SW 1271 (cell line): Measurements from ENCODE around the gene RAPGEF4.
A peak's percentile ranks its signal among the peaks of the same experiment; 100 is the strongest.

Source experiments
- DNase-seq, 2 experiments: peaks; one replicate each; lab custom pipeline; 2025; lab: John Stamatoyannopoulos, UW

RAPGEF4 gene

DNA sequence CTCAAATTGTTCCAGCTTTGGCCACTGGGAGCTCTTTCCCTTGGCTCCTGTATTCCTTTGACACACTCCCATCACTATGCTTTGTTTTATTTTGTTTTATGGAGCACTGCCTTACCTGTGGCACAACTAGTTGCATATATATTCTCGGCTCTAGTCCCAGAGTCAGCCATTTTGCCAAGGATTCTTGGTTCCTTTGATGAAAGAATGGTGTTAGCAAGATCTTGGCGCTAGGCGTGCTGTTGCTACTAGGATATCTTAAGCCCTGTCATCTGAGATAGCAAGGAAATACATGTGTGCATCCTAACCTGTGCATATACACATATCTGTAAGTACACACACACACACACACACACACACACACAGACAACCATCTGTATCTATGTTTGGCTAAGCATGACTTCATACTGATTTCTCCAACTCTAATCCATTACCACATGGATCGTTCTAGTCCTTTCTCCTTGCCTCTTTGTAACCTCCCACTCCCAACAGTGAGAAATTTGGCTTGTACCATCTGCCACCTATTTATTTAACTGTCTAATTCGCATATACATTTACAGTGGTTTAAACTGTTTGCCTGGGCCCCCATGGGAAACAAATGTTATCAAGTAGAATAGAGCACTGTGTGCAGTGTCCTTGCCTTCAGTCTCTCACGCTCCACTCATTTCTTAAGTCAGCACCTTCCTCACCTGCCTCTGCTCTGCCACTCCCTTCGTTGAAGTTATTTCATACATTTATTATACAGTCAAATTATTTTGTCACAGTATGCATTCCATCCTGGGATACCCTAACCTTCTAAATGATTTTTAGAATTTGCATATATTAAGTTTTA is 202.5 kb downstream of the RAPGEF4 start:
- no peak for DNase-seq

DNA sequence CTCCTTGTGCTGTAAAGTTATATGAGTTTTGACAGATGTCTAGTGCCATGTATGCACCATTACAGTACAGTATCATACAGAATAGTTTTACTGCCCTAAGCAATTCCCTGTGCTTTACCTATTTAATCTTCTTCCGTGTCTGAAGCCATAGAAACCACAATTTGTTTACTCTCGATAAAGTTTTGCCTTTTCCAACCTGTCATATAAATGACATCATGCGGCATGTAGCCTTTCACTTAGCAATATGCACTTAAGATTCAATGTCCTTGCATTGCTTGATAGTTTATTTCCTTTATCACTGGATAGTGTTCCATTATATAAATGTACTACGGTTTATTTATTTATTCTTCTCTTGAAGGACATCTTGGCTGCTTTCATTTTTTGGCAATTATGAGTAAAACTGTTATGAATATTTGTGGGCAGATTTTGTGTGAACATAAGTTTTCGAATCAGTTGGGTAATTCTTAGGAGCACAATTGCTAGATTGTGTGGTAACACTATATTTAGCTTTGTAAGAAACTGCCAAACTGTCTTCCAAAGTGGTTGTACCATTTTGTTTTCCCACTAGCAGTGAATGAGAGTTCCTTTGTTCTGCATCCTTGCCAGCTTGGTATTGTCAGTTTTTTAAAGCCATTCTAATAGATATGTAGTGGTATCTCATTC is 203.2 kb downstream of the RAPGEF4 start:
- no peak for DNase-seq

DNA sequence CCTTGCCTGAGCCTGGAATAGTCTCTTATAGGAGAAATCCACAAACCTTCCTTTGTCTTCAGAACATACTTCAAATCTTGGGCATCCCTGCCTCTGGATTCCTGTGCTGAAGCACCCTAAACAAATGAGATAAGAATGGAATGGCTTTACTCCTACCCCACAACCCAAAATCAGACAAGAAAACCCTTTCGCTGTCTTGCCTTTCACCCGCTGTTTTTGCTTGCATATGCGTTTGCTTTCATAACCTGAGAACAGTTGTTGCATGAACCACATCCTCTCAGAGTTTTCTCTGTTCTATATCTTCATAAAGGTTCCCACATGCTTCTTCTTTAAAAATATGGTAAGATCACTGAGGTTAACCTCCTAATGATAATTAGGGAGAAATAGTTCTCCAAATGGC is 207.9 kb downstream of the RAPGEF4 start:
- no peak for DNase-seq

DNA sequence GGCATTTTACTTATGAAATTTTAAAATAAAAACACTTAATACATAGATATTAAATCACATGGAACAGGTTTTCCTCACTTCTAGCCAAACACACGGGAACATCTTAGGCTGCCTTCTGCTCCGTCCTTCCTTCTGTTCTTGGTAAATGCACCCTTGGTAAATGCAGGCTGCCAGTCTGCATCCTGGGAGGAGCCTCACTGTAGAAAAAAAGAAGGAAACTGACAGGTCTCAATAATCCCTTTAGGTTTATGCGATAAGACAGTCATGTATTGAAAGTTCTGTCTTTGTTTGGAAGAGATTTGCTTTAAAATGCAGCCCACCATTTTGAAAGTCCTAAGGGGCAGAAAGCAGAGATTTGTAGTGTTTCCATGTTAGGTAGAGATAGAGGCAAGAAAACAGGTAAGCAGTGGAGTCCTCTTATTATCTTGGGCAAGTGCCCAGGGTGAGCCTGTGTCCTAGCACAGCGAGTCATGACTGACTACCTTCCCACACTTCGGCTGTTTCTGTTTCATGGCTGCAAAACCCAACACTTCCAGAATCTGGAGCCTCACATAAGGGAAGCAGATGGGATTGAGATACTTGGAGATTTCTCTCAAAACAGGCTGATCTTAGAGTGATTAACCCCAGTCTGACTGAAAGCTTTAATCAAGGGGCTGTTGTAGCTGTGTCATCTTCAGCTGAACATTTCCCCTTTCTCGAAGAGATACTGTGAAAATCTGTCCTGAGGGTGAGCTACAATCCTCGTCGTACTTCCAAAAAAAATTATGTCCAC is 208.6 kb downstream of the RAPGEF4 start:
- DNase-seq, result no peak

DNA sequence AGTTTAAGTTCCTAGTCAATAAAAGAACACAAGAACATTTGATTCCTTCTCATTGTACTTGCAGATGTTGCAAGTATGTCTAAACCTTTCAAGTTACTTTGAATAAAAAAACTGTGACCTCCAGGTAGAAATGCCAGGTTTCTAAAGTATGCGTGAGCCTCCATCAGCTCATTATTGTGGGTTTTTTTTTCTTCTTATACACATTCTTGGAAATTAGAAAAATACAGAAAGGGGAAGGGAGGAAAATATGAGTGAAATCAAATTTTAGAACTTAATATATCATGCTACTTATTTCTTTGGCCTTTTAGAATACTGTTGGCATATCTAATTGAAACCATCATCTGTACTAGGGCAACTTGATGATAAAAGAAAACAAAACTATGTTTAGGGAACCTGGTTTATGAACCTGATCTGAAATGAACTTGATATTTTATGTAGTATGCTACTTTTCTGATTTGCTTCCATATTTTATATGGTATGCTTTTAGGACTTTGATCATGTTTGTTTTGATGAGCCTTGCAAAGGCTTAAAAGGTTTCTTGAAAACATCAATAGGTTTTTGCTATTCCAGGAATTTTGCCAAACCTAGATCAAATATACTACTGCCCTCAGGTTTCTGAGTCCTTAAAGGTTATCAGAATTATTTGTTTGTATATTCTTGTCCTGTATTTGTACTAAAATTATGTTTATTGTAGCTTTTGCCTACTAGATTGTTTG is 209.3 kb downstream of the RAPGEF4 start:
- no peak for DNase-seq

DNA sequence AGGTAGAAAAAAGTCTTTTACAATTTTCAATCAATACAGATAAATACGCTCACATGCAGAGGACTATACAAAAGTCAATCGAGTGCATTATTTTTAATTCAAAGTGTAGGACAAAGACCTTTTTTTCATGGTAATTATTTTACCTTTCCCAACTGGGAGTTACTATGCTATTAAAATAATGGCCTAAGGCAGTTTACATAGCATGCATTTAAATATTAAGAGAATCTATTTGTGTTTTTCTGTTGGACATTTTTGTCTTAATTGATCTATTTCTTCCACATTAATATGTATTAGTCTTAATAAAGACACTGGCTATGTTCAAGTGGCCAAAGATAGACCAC is 209.8 kb downstream of the RAPGEF4 start:
- no peak for DNase-seq

DNA sequence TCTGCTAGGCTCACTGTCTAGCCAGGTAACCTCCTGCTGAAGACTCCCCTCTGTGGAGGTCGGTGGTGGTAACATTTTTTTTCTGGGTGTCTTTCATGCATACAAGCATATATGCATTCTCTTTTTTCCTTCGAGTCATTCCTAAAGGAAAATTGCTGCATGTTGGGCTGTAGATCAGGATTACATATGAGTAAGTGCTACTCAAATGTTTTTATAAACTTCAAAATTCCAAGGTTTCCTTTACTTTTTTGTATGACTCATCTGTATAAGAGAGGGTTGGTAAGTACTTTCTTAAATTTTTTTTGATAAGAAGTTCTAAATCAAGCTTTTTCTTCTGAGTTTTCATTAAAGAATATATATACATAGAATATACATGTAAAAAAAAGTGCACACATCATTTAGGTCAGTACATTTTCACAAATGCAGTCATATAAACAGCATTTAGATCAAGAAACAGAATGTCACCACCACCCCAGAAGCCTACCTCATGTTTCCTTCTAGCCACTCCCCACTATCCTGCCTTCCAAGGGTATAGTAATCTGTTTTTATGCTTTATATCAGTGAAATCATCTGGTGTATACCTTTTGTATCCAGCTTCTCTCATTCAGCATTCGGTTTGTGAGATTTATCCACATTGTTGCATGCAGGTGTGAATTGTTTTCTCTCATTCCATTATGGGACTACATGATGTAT is 212.0 kb downstream of the RAPGEF4 start:
- no peak for DNase-seq

DNA sequence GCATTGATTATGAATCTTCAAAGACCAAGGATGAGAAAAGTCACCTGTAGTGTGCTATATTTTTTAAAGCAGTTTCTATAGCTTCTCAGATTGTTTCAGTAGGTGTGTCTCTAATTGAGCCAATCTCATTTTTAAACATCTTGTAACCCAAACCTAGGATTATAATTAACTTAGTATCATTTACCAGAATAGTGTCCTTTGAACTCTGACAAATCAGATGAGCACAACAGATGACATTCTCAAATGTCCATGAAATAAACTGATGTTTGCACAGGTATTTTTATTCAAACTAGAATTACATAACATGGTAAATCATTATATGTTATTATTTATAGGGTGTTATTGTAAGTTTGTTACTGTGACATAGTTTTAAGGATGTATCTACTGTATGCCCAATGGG is 213.9 kb downstream of the RAPGEF4 start:
- no peak for DNase-seq

DNA sequence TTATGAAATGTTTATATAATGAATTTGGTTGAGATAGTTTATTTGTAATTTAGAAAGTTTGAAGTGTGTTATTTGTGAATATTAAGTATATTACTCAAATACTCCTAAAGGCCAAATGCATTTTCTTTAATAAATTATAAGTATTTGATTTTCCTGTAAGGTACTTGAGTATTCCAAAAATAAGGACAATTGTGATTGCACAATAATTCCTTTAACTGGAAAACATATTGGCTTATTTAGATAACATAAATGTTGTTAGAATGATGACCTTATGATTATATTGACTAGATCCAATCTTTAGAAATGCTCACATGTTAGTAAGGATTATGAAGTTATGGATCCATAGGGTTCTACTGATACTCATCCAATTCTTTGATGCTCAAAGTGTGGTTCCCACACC is 214.9 kb downstream of the RAPGEF4 start:
- no peak for DNase-seq

DNA sequence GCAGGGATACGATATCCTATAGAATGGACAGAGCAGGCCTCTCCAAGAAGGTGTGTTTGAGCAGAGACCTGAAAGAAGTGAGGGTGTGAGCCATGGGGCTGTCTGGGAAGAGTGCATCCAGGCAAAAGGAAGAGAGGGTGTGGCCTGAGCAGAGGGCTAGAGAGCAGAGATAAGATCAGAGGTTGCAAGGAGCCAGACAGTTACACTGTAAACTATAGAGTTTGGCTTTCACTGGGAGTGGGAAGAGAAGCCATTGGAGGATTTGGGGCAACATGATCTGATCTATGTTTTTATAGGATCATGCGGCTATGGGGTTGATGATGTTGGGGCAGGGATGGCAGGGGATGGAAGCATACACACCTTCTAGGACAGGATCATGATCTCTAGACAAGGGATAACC is 215.9 kb downstream of the RAPGEF4 start:
- no peak for DNase-seq

DNA sequence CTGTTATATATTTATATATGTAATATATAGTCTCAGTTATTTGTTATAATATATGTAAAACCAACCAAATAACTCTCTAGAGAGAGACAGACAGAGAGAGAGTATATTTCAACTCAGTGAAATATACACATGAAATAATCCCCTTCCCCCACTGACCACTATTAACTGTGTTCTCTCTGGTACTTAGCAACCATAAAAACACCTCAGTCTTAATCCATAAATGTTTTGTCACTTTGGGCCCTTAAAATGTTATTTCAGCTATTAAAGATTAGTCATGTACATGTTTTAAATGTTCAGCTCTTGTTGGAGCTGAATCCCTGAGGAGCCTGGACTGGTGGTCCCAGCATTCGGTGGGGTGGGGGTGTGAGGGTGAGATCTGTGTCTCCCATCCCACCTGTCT is 217.8 kb downstream of the RAPGEF4 start:
- no peak for DNase-seq

DNA sequence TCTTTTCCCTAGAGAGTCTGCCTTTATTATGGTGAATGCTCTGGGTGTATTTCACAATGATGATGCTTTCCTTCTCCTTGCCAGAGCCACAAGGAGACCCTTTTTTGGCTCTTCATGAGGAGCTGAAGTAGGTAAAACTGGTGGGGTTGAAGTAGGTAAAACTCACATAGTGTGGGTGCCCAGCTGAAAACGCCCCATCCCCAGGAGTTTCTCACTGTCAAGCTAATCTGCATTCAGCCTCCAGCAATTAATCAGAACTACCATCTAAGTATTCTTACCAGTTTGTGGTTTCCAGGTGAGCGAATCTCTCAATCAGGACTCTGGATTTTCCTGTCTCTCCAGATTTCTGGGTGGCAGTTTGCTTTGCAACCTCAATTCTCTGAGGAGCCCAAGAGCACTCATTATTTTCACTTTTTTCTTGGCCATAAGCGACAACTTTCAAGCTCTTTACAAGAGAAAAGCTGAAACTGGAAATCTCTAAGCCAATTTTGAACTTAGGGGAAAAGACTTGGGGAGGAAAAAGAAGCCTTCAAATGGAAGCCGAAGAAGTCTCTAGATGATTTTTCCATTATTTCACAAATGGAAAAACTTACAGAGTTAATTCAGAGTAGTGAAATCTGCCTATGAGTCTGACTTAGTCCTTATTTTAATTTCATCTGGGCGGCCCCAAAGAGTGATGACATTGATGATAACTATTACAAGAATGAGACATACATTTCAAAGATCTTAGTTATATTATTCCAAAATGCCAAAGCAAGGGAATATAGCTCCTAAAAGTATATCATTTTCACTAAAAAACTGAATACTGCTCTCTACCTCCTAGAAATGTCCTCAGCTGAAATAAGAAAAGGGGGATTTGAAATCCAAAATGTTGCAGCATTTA is 218.6 kb downstream of the RAPGEF4 start:
- DNase-seq, result no peak

DNA sequence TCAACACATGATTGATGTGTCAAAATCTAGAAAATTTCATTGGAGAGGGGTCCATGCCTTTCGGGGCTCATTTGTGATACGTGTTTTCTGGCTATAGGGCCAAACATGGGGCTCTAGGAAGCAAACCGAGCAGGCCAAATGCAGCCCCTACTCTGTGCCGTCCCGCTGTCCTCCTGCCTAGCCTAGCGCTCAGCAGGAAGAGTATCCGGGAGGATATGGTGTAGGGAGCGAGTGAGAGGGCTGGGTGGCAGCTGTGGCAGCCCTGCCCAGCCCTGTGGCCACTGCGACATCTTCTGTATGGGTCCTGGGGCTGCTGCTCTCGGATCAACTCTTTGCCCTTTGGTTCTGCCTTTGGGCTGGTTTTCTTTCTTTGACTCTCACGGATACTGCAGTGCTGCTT is 219.9 kb downstream of the RAPGEF4 start:
- DNase-seq, result no peak

DNA sequence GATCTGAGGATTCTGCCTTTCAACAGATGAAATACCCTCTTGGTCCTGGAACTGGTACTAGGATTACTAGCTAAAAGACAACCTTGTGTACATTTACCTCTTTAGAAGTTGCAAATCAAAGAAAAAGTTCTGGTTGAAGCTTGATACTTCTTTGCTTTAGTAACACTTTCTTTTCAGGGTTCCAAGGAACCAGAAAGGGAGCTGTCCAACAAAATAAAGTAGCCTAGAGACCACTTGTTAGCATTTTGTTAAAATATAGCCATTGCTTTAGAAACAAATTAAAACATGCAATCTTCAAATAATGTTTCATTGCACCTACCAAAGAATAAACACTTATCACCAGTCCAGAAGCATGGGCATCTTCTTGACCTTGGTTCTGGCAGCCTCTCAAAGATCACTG is 222.1 kb downstream of the RAPGEF4 start:
- DNase-seq, result no peak

DNA sequence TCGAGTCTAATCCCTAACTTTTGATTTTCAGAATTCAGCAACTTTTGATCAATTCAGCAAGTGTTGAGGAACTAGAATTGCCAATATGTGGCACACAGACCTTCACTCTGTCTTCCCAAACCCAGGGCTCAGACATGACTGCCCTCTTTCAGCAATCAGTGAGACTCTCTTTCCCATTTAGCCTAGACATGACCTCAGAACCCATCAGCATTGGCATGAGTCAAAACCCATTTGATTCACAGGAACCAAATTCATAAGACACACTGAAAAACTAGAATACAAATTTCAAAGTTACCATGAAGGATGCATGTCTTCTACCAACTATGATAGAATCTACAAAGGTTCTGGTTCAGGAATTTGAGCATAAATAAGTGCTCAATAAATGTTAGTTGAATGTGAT is 226.4 kb downstream of the RAPGEF4 start:
- DNase-seq, result no peak

DNA sequence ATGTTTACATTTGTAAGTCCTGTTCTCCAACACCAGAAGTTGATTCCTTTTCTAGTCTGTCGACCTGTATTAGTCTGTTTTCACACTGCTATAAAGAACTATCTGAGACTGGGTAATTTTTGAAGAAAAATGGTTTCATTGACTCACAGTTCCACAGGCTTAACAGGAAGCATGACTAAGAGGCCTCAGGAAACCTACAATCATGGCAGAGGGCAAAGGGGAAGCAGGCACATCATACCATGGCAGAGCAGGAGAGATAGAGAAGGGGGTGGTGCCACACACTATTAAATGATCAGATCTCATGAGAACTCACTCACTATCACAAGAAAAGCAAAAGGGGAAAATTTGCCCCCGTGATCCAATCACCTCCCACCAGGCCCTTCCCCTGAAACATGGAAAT is 227.2 kb downstream of the RAPGEF4 start:
- DNase-seq, result peak in 1 of 2 experiments; percentile 61

DNA sequence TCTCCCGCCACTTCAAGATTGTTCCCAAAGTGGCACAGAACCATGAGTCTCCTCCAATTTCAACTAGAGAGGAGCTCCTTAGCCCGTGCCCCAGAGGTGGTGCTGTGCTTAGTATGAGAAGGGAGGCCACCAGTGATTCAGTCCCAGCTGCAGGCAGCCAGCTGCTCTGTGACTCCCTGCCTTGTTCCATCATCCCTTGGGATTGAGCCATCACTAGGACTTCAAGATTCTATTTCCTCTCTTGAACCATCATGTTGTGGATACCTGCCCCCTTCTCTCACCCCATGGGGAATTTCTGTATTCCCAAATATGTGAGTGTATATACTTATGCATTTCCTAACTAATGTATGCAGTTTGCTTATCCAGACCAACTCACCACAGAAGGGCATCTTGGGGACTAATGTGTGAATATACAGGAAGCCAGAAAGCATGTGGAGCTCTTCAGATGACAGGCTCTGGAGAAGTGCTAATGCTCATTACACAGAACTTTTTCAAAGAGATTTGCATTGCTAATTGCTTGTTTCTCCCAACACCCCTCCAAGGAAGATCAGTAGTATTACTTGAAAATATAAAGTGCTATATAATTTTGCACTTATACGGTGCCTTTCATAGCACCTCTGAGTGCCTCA is 229.0 kb downstream of the RAPGEF4 start:
- no peak for DNase-seq

DNA sequence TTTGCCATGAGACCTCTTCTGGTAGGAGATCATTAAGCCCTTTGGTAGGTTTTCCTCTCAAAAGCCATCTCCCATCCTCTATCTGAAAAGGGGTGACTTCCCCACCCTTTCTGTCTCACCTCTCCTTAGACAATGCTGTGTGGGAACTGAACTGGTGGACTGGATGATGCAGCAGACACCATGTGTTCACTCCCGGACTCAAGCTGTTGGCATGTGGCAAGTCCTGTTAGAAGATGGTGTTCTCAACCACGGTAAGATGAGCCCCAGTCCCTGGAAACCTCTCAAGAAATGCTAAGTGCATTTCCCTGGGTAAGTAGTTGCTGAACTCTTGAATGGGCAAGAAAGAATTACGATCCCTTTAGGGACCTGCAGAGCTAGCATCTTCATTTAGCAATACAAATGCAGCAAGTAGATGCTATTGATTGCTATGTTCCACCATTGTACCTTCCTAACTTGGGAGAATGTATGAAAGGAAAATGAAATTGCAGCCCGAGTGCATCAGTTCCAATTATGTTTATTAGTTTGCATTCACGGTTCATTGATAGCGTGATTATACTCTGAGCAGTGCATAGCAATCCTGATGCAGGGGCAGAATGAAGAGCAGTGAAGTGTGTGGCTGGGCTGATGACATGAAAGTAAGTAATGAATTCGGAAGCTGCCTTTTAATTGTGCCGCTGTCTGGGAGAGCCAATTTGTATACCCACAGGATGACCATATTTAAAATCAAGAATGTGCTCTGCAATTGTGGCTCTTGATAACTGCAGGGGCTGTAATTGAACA is 230.0 kb downstream of the RAPGEF4 start:
- no peak for DNase-seq
